Prostate gland (tissue), 2 donors: ENCODE data around the gene ST8SIA6.

Experiments used
- CTCF ChIP-seq, 4 experiments: fragments of 200-600 bp in 2 of 4; fragments of 450-650 bp in 2 of 4; sonication (generic) in 2 of 4; IDR thresholded peaks; 1 replicate in 3 of 4; 2 replicates in 1 of 4; pipeline ENCODE4 v1.5.1; 2016 to 2019; ENCODE audit warnings: antibody characterized with exemption in 4 of 4, mild to moderate bottlenecking in 2 of 4, moderate library complexity in 2 of 4
- POLR2A ChIP-seq: fragments of 450-650 bp; IDR thresholded peaks from one replicate; pipeline ENCODE4 v1.6.1; 2016; ENCODE audit warnings: antibody characterized with exemption, mild to moderate bottlenecking

- TF ChIP-seq CTCF (IDR thresholded peaks at IDR 0.05) (no peak), POLR2A (no peak)
These were observed 67.7 kb downstream of the ST8SIA6 start for GRCh38 chr10:17386616-17387075.
